HTR-8/SVneo (cell line): ENCODE measurements around the gene HLCS.
"Not testable (repeated sequence)": the region's sequence is repeated elsewhere in the genome, so short reads cannot be mapped to it uniquely, and the experiment has no call there.

Experiments
- DNase-seq: peaks from one replicate; pipeline ENCODE4 v3.0.0; 2011; ENCODE audit warnings: low spot score, mixed read lengths; ENCODE audit not compliant: insufficient read length
- FAIRE-seq: peaks from 2 replicates; lab custom pipeline; 2011; peaks lifted over from hg19 to GRCh38; lab: Jason Lieb, UNC

The HLCS gene

GRCh38 chr21:36966066-36966820 is at the start of gene HLCS:
TSS of gene HLCS (minus strand) at chr21:36966669. CDS start at chr21:36966638, 31 bp downstream.
- peak; percentile 46 for FAIRE-seq

GRCh38 chr21:37009740-37010341 is 43.4 kb upstream of the HLCS start:
- DNase-seq (peak; percentile 91), FAIRE-seq (peak; percentile 86)

More at GRCh38 chr21:36966066-36966820, at the start of gene HLCS:
- DNase-seq = peak; percentile 67

GRCh38 chr21:37008724-37009123 is 42.3 kb upstream of the HLCS start:
- FAIRE-seq (no peak), DNase-seq (no peak)

- DNase-seq (no peak), FAIRE-seq (no peak)
Observed at GRCh38 chr21:37006486-37007291, 40.2 kb upstream of the HLCS start, which contains the start of gene RIPPLY3. TSS of gene RIPPLY3 (plus strand) at chr21:37006702. CDS start at chr21:37006773, 71 bp downstream.

- FAIRE-seq (no peak), DNase-seq (no peak)
Observed at GRCh38 chr21:37005548-37006485, 39.3 kb upstream of the HLCS start.

GRCh38 chr21:37003917-37004316 is 37.4 kb upstream of the HLCS start:
- not testable (repeated sequence) for DNase-seq, FAIRE-seq

- not testable (repeated sequence) for DNase-seq, FAIRE-seq
Observed at GRCh38 chr21:37002851-37003250, 36.4 kb upstream of the HLCS start.

- DNase-seq = no peak
- FAIRE-seq = no peak
Observed at GRCh38 chr21:37001441-37001840, 35.0 kb upstream of the HLCS start.

- FAIRE-seq (no peak), DNase-seq (no peak)
Observed at GRCh38 chr21:37000381-37000780, 33.9 kb upstream of the HLCS start.

GRCh38 chr21:36999131-36999898 is 32.8 kb upstream of the HLCS start:
- DNase-seq (no peak), FAIRE-seq (no peak)

GRCh38 chr21:36995285-36995684 is 28.8 kb upstream of the HLCS start:
- not testable (repeated sequence) for DNase-seq, FAIRE-seq

GRCh38 chr21:36994501-36995158 is 28.2 kb upstream of the HLCS start:
- DNase-seq (no peak), FAIRE-seq (no peak)

- FAIRE-seq (no peak), DNase-seq (no peak)
Observed at GRCh38 chr21:36992671-36993070, 26.2 kb upstream of the HLCS start.

- FAIRE-seq (no peak), DNase-seq (no peak)
Observed at GRCh38 chr21:36990508-36991205, 24.2 kb upstream of the HLCS start.

GRCh38 chr21:36989699-36990507 is 23.4 kb upstream of the HLCS start:
- peak; percentile 86 for FAIRE-seq
- DNase-seq = peak; percentile 94

GRCh38 chr21:36989199-36989698 is 22.8 kb upstream of the HLCS start:
- FAIRE-seq, DNase-seq: not testable (repeated sequence)

- FAIRE-seq = no peak
- no peak for DNase-seq
Observed at GRCh38 chr21:36988536-36988935, 22.1 kb upstream of the HLCS start.
